GM19035 (cell line): ENCODE results near the gene PPEF2.
"Not testable (repeated sequence)": the region's sequence is repeated elsewhere in the genome, so short reads cannot be mapped to it uniquely, and the experiment has no call there.

Experiments
- ATAC-seq: cut with Tn5 transposase; IDR thresholded peaks from one replicate; pipeline ENCODE4 v1.9.1; 2021; ENCODE audit not compliant: unreplicated experiment

Gene PPEF2, protein sequence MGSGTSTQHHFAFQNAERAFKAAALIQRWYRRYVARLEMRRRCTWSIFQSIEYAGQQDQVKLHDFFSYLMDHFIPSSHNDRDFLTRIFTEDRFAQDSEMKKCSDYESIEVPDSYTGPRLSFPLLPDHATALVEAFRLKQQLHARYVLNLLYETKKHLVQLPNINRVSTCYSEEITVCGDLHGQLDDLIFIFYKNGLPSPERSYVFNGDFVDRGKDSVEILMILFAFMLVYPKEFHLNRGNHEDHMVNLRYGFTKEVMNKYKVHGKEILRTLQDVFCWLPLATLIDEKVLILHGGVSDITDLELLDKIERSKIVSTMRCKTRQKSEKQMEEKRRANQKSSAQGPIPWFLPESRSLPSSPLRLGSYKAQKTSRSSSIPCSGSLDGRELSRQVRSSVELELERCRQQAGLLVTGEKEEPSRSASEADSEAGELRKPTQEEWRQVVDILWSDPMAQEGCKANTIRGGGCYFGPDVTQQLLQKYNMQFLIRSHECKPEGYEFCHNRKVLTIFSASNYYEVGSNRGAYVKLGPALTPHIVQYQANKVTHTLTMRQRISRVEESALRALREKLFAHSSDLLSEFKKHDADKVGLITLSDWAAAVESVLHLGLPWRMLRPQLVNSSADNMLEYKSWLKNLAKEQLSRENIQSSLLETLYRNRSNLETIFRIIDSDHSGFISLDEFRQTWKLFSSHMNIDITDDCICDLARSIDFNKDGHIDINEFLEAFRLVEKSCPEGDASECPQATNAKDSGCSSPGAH

DNA sequence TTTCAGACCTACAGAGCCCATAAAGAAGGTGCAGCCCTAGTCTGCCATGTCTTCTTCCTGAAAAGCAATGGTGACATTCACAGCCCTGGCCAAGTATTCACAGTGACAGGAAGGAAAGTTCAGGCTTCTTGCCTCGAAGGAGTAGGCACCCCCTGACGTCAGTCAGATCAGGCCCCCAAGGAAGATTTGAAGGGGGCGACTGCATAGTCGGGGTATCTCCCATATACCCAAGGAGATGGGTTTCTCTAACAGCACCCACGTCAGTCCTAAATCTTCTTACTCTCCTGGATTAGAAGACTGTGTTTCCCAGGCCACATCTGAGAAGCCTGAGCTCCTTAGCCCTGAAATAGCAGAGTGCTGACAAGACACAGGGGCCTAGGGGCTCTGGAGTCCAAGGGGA is at the start of gene PPEF2:
PPEF2 (minus strand) TSS at position 101 of the 400 bp plus-strand sequence. CDS start 6,127 bp downstream, outside the sequence.
- ATAC-seq = no peak

DNA sequence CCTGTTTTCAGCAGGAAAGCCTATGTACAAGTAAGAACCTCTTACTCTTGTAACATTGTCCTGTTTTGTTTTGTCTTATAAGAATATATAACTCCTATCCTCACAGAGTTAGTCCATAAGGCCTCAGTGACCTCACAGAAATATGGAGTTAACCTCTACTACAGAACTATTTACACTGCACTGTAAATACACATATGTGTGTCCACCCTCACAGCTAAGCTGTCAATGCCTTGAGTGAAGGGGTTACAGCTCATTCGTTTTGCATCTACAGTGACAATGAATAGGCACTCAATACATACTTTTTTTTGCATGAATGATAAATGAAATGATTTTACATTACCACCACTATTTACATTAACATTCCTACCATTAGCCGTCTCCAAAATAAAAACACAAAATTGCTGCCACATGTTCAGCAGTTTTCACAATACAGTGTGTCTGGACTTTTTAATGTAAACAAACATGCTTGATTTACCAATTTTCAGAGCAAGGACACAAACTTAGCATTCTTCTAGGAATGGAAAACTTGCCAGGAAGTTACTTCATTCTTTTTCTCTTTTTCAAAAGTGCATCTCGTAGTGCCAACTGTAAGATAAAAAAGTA is 48.1 kb upstream of the PPEF2 start:
- ATAC-seq = no peak

DNA sequence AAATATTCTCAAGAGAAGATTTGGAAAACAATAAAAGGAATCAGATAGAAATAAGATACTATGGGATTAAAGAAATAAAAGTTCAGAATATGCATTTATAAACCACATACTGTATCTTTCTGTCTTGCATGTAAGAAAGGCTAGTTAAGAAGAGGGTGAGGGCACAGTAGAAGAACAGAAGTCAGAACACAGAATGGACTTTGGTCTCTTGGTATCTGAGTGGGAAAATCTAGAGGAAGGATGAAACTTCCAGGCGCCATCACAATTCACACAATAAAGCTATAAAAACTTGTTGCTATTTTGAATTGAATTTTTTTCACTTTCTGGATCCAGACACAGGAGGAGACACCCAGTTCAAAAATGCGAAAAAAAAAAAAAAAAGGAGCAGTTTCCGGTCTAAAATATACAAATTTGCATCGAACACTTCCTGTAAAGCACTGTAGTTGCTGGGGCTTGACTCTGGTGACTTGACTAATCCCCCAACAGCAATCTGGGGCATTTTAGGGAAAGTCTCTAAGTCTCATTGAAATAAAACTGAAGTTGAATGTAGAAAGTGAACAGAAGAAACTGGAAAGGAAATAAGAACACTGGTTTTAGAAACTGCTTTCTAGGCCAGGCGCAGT is 46.7 kb upstream of the PPEF2 start:
- peak; percentile 66 for ATAC-seq

DNA sequence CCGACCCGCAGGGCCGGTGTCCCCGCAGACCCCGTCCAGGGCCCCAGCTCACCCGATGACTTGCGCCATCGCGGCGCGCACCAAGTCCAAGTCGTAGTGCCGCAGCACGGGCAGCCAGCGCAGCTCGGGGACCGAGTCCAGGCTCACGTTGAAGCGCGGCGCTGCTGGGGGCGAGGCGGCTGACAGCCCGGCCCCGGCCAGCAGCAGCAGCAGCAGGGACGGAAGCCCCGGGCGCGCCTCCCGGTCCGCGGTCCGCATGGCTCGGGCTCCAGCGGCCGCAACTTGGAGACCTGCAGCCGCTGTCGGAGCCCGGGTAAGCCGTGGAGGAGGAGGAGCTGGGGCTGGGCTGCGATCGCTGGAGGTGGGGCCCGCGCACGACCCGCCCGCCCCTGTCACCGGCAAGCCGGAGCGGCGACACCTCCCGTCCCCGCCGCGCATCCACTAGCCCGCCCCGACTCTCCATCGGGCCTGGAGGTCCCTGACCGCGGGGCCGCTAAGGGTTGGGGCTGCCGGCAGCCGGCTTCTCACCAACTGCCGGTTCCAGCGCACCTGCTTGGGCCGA is 38.5 kb upstream of the PPEF2 start, which contains the start of gene NAAA:
NAAA (minus strand) TSS at position 322 of the 562 bp plus-strand sequence; CDS start at position 258, 64 bp downstream.
- ATAC-seq = peak; percentile 77

DNA sequence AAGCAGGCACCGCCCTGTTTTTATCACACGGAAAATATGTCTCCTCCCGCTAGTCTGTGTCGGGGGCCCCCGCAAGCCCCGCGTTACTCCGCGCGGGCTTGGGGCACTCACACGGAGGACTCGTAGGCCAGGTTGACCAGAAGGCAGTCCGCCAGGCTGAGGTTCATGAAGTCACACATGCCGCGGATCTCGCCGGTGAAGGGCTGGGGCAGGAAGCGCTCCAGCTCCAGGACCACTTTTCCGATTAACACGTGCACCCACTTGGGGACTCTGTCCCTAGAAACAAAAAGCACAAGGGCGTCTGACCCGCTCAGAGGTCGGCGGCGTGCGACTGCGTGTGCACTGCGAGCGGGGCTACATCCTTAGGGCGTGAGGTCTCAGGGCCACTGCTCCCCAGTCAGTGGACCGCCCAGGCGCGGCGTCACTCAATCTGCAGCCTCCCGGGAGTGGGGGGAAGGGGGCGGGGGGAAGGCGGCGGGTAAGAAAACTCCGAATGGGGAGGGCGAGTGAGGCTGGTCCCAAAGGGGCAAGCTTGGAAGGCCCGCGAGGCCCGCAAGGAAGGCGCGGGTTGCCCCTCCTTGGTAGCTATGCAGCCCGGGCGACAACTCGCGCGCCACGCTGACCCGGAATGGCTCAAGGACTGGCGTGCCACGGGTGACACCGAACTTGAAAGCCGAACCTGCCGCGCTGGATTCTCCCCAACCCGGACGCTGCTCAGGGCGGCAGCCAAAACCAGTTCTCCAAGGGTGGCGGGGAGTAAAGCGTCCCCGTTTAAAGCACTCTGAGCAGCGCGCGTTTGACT is 37.8 kb upstream of the PPEF2 start:
- peak; percentile 62 for ATAC-seq

DNA sequence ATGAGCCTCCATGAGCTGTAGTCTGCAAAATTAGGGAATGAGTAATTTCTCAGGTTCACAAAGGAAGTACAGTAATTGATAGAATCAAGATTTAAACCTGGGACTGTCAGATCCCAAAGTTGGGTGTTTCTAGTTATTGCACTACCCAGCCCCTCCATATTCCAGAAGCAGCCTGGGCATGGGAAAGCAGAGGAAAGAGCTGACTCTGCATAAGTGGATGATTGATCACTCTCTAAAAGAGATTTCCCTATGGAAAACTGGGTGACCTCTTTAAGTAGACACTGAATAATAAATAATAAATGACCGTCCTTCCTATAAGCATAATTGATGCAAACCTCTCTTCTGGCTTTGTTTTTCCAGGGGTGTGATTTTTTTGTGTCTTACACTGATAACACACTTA is 33.4 kb upstream of the PPEF2 start:
- ATAC-seq = no peak

DNA sequence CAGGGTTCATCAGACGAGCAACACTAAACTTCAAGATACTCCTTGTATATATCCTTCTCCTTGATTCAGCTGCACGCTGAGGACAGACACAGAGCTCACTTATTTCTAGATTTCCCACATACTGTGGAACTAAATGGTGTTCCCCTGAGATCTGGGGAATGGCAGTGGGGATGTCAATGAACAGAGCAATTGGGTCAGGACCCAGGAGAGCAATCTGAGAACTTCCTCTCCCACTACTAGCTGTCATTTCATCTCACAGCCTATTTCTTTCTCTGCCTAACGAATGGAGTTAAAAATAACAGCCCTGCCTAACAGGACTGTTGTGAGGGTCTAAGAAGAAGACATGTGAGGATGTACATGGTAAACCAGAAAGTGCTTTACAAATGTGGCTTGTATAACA is 27.9 kb upstream of the PPEF2 start:
- no peak for ATAC-seq

DNA sequence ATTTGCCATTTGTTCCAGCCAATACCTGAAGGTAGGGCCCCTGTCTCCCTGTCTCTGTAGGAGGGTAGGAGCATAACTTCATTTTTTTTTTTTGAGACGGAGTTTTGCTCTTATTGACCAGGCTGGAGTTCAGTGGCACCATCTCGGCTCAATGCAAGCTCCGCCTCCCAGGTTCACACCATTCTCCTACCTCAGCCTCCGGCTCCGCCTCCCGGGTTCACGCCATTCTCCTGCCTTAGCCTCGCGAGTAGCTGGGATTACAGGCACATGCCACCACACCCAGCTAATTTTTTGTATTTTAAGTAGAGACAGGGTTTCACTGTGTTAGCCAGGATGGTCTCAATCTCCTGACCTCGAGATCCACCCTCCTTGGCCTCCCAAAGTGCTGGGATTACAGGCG is 22.7 kb upstream of the PPEF2 start:
- not testable (repeated sequence) for ATAC-seq

DNA sequence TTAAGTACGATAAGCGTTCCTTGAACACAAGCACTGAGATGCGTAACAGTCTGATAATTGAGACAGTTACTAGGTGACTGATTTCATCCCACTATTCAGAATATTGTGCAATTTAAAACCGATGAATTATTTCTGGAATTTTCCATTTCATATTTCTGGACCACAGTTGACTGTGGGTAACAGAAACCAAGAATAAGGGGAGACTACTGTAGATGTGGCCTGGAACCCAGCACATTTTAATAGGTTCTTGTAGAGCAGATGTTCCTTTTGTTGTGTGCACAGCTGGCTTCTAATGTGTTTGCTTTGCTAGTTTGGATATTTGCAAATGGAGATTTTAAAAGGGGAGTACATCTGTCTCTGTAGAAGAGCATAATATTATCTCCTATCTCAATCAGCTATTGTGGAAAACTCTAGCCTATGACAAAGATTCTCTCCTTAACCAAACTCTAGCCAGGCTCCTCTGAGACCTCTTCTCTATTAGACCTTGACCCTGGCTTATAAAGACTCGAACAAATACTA is 22.1 kb upstream of the PPEF2 start:
- no peak for ATAC-seq

DNA sequence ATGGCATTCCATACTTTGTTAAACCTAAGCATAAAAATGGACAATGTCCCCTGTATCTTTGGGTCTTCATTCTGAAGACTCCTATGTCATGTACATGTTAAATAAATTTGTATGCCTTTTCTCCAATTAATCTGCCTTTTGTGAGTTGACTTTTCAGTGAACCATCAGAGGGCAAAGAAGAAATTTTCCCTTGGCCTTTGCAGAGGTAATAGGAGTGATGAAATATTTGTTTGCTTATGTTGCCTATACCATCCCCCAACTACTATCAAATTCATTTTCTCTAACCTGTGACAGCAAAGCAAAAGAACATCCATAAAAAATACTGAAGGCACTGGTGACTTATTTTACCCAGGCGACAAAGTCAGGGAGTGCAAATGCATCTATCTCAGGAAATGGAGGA is 20.3 kb upstream of the PPEF2 start:
- ATAC-seq = no peak

DNA sequence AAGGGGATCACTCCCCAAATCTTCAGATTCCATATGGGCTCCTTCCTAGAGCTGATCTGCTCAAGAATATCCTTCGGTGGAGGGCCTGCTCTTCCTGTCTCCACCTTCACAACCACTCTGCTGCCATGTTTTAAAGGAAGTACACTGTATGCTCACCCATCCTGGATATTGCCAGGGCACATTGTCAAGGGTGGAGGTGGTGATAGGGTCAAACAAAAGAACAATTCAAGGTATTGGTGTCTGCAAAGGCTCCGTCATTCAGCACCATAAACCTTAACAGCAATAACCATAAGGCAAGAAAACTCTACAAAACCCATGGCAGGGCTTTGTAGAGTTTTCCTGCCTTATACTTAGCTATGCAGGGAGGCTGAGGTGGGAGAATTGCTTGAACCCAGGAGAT is 19.7 kb upstream of the PPEF2 start:
- no peak for ATAC-seq

DNA sequence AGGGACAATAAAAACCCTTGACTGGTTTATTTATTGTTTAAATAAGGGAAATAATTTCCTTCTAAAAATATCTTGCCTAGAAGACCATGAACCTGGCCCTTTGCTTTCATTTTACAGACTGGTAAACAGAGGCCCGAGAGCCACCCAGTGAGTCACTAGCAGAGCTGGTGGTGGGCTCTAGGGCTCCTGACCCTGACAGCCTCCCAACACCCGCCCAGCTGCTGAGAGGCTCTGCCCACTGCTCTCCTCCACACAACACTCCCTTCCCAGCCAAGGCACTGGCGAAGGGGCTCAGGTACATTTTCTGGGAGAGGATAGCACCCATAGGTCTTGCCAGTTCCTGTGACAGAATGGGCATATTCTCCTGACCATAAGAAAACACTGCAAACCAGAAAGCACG is 18.1 kb upstream of the PPEF2 start:
- no peak for ATAC-seq

DNA sequence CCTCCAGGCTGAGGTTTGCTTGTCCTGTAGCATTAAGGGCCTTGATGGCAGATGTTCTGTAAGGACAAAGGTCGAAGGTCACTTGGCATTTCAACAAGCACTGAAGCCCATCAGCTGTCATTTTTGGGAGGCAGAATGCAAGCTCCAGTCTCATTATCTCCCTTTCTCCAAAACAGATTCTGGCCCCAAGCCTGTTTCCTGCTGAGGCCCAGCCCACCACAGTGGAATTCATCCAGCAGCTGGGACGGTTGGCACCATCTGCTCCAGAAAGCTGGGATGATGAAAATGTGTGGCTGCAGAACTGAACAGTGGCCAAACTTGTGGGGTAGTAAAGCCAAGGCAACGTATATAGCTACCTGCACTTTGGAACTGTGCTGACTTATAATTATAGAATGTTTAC is 17.7 kb upstream of the PPEF2 start:
- no peak for ATAC-seq

DNA sequence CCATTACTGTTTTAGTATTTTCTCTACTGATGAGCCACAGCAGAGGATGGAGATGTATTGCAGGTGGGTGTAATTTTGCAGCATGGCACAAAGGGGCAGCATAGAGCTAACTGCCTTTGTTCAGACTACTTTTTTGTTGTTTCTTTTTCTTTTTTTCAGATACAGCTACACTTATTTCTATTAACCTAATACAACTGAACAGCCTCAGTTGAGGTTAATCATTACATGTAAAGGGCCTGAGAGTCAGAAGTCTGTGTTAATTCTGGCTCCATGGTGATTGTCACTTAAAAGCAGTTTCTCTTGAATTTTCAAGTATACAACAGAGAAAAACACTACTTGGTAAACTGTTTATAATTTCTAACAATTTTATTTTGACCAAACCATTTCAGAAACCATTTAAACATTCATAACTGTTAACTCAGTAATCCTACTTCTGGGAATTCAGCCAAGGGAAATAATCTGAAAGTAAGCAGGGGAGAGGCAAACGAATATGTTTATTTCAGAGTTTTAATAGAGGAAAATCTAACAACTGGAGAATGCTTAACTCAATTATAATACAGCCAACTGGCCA is 13.9 kb upstream of the PPEF2 start:
- no peak for ATAC-seq

DNA sequence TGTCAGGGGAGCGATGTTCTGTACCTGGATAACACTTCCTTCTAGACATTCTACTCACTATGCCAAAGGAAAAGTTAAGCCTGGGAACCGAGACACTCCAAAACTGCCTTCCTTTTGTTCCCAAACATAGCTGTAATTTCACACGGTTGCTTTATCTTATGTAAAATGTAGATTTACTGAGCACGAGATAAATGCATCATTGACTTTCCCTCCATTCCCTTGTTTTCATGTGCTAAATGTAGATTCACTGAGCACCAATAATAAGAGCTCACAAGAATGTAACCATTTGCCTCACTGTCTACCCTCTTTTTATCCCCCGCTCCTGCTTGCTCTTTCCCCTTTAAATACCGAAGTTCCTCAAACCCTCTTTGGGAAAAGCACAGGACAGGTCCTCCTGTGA is 10.7 kb upstream of the PPEF2 start:
- ATAC-seq = no peak

DNA sequence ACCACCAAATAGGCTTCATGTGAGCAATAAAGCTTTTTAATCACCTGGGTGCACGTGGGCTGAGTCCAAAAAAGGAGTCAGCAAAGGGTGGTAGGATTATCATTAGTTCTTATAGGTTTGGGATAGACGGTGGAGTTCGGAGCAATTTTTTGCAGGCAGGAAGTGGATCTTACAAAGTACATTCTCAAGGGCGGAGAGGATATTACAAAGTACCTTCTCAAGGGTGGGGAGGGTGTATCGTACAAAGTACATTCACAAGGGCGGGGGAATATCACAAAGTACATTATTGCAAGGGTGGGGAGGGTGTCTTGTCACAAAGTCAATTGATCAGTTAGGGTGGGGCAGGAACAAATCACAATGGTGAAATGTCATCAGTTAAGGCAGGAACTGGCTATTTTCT is 8.6 kb upstream of the PPEF2 start:
- not testable (repeated sequence) for ATAC-seq

DNA sequence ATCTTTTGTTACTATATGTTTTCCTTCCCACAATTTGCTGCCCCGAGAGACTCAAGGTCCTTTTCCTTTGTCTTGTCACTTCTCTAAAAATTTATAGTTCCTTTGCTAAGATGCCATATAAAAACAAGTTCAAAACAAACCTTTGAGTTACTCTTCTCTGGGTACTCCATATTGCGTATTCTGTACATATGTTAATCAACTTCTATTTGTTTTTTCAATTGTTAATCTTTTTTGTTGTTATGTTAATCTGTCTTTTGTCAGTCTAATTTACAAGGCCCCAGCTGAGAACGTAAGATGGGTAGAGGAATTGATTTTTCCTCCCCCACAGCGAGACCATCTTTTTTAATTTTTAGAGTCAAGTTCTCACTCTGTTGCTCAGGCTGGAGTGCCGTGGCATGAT is 7.2 kb upstream of the PPEF2 start:
- no peak for ATAC-seq

DNA sequence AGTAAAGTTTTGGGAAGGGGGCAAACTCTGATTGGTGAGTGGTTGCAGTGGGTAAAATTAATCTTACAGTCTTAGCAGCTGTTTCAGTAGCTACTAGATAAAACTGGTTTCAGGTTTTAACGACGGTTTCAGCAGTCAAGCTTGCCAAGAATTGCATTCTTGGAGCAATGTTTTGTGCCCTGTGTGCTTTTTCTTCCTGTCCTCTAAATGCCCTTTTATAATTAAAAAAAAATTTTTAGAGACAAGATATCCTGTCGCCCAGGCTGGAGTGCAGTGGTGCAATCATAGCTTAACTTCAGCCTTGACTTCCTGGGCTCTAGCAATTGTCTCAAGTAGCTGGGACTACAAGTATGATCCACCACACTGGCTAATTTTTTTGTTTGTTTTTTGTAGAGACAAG is 6.3 kb upstream of the PPEF2 start:
- ATAC-seq = no peak

DNA sequence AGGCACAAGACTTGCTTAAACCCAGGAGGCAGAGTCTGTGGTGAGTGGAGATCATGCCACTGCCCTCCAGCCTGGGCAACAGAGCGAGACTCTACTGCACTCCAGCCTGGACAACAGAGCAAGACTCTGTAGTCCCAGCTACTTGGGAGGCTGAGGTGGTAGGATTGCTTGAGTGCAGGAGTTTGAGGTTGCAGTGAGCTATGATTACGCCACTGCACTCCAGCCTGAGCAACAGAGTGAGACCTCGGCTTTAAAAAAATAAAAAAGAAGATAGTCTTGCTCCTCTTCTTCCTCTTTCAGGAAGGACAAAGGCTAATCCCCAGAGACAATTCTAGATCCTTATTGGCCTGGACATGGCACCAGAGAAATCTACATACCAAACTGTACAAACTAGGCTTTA is 5.7 kb upstream of the PPEF2 start:
- ATAC-seq = no peak

DNA sequence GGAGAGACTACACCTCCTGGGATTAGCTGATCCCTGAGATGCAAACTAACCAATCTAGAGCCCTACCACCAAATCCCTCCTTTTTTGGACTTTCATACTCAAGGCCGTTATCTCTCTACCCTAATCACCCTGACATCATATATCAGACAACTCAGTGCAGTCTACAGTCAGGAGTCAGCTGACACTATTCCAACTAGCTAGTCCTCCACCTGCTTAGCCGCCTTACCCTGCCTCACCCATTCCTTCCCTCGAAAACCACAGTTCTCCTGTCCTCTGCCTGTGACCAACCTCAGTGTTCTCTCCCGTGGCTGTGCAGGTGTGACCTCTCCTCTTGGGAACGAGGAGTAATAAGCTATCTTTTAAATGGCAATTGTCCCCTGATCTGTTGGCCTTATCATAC is 1.8 kb upstream of the PPEF2 start:
- no peak for ATAC-seq
